ENCODE measurements around the gene FUOM. TPM values are rescaled to one million over a fixed set of nuclear protein-coding genes. Genes with fewer than 3 reads are reported as not detected.

The FUOM gene
- total and polyA plus RNA-seq, 2 experiments from 2014 or later, result 30.8 to 33.9 TPM

GRCh38 chr10:133405272-133405671, 47.5 kb upstream of the FUOM start:
- Mint-ChIP-seq H3K9me3 (no peaks in the 10 kb centered on the region; the same call in 2 of the 3 replicates), H3K27ac (no peak overlapping the region), H3K36me3 (ENCODE audit: low read depth) (peaks cover 82% of the 10 kb centered on the region), H3K4me3 (no peak overlapping the region), H3K27me3 (ENCODE audit: insufficient read depth, low read depth, poor library complexity) (peaks cover 4% of the 10 kb centered on the region), H3K4me1 (no peaks in the 10 kb centered on the region)
- peaks cover 39% of the 10 kb centered on the region for H4K20me1 ChIP-seq (replicated peaks; ENCODE audit: insufficient read depth)
- ATAC-seq (no peak), DNase-seq (ENCODE audit: low spot score) (no peak)
- no peak overlapping the region for H3K27ac ChIP-seq (ENCODE audit: low read depth)
- no peak overlapping the region for H2AFZ ChIP-seq
- H3K36me3 ChIP-seq (ENCODE audit: insufficient read depth), result peaks cover 12% of the 10 kb centered on the region; the same call in 1 of the 2 replicates
- no peak for TF ChIP-seq CTCF (conservative IDR thresholded peaks at IDR 0.05; ENCODE audit: low read depth in 2 of 2)
- TF ChIP-seq NANOG (IDR thresholded peaks at IDR 0.05; ENCODE audit: borderline replicate concordance), result no peak
- no peak for TF ChIP-seq ZNF462 (CRISPR knock-in tag; IDR thresholded peaks at IDR 0.05)
- TF ChIP-seq ZNF114 (CRISPR knock-in tag; IDR thresholded peaks at IDR 0.05), result no peak
- no peak for TF ChIP-seq EZH2 (IDR thresholded peaks at IDR 0.05; ENCODE audit: low read depth, unreplicated experiment)
- TF ChIP-seq POLR2AphosphoS5 (IDR thresholded peaks at IDR 0.05; ENCODE audit: low read depth), result no peak
- TF ChIP-seq CREB1 (CRISPR knock-in tag; IDR thresholded peaks at IDR 0.05; ENCODE audit: low read depth), result no peak
- TF ChIP-seq EZH2phosphoT487 (IDR thresholded peaks at IDR 0.05; ENCODE audit: unreplicated experiment), result no peak
- no peak for TF ChIP-seq JUNB (IDR thresholded peaks at IDR 0.05; ENCODE audit: unreplicated experiment)
- TF ChIP-seq REST (IDR thresholded peaks at IDR 0.05; ENCODE audit: unreplicated experiment), result no peak
- no peak for TF ChIP-seq STAT1 (IDR thresholded peaks at IDR 0.05; ENCODE audit: unreplicated experiment)
- no peak for TF ChIP-seq ZNF331 (CRISPR knock-in tag; IDR thresholded peaks at IDR 0.05; ENCODE audit: low read depth)
- no peak for TF ChIP-seq ETS1 (IDR thresholded peaks at IDR 0.05)
- no peak overlapping the region for H3K4me3 ChIP-seq
- H3K79me2 ChIP-seq (replicated peaks; ENCODE audit: insufficient read depth), result peaks cover 66% of the 10 kb centered on the region
- H3K9me2 ChIP-seq (ENCODE audit: insufficient read depth), result no peaks in the 10 kb centered on the region
- no peaks in the 10 kb centered on the region for H3F3A ChIP-seq (replicated peaks; ENCODE audit: low read depth)
- H3K4me2 ChIP-seq, result no peak overlapping the region
- no peaks in the 10 kb centered on the region for H3K4me1 ChIP-seq (ENCODE audit: insufficient read depth)
- H3K27me3 ChIP-seq (ENCODE audit: insufficient read depth), result no peaks in the 10 kb centered on the region

Data from GM23338 (cell line).